Uterus (tissue), 2 donors: ENCODE data around the gene TMA7B.

Experiments used
- CTCF ChIP-seq, 4 experiments: fragments of 200-600 bp in 2 of 4; fragments of 450-650 bp in 2 of 4; sonication (generic) in 2 of 4; IDR thresholded peaks; one replicate each; pipeline ENCODE4 v1.5.1; 2016 to 2019; ENCODE audit warnings: antibody characterized with exemption in 4 of 4, mild to moderate bottlenecking in 2 of 4, moderate library complexity in 1 of 4
- POLR2A ChIP-seq, 2 donors: fragments of 450-650 bp; IDR thresholded peaks; one replicate each; pipeline ENCODE4 v1.6.1; 2016; ENCODE audit warnings: antibody characterized with exemption in 2 of 2, mild to moderate bottlenecking in 1 of 2, moderate library complexity in 1 of 2

- TF ChIP-seq POLR2A (IDR thresholded peaks at IDR 0.05) (no peak), CTCF (IDR thresholded peaks at IDR 0.05) (no peak)
These were observed 22.3 kb upstream of the TMA7B start for GRCh38 chr22:39937906-39938305.
